ENCODE results near the gene SHC4. TPM values are rescaled to one million over a fixed set of nuclear protein-coding genes. Genes with fewer than 3 reads are reported as not detected.
A peak's percentile ranks its signal among the peaks of the same experiment; 100 is the strongest.
"Not testable (repeated sequence)": the region's sequence is repeated elsewhere in the genome, so short reads cannot be mapped to it uniquely, and the experiment has no call there.

SHC4 gene
- total RNA-seq, 2 experiments from 2014 or later = 3.7 to 4.1 TPM

GRCh38 chr15:48866141-48866563 is 97.6 kb downstream of the SHC4 start:
- Mint-ChIP-seq H3K4me1 (peaks cover 7% of the 10 kb centered on the region), H3K27me3 (peaks cover 18% of the 10 kb centered on the region), H3K36me3 (no peaks in the 10 kb centered on the region), H3K27ac (no peak overlapping the region), H3K4me3 (no peak overlapping the region), H3K9me3 (no peaks in the 10 kb centered on the region)
- DNase-seq = no peak

GRCh38 chr15:48865370-48866079 is 98.2 kb downstream of the SHC4 start:
- H3K9me3 Mint-ChIP-seq = no peaks in the 10 kb centered on the region
- peaks cover 7% of the 10 kb centered on the region for H3K4me1 Mint-ChIP-seq
- H3K36me3 Mint-ChIP-seq = no peaks in the 10 kb centered on the region
- H3K27ac Mint-ChIP-seq = no peak overlapping the region
- no peak overlapping the region for H3K4me3 Mint-ChIP-seq
- DNase-seq = no peak
- peaks cover 12% of the 10 kb centered on the region for H3K27me3 Mint-ChIP-seq

DNA sequence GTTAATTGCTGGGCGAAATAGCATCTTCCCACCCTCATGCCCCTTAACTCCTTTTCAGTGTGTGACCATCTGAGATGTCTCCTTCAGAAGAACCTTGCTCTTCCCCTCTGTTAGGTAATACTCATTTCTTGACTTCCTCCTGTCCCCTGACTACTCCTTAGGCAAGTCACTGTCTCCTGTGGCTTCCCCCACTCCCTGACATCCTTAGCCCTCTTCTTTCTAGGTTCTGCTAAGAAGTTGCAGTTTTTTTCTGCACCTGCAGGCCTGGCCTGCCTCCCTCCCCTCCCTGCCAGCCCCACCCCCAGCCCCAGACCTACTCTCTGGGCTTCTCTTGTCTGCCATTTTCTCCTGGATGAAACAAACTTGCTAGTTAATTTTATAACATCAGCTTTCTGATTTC is 101.0 kb downstream of the SHC4 start:
- no peaks in the 10 kb centered on the region for H3K9me3 Mint-ChIP-seq
- peaks cover 11% of the 10 kb centered on the region for H3K4me1 Mint-ChIP-seq
- H3K4me3 Mint-ChIP-seq = no peak overlapping the region
- H3K36me3 Mint-ChIP-seq = no peaks in the 10 kb centered on the region
- peak; percentile 11 for DNase-seq
- H3K27me3 Mint-ChIP-seq = peaks cover 5% of the 10 kb centered on the region
- H3K27ac Mint-ChIP-seq = peak overlapping the region; percentile 63

- H3K36me3 Mint-ChIP-seq = no peaks in the 10 kb centered on the region
- H3K9me3 Mint-ChIP-seq = no peaks in the 10 kb centered on the region
- peak; percentile 26 for DNase-seq
- H3K27ac Mint-ChIP-seq = no peak overlapping the region
- H3K4me1 Mint-ChIP-seq = peaks cover 11% of the 10 kb centered on the region
- peaks cover 4% of the 10 kb centered on the region for H3K27me3 Mint-ChIP-seq
- H3K4me3 Mint-ChIP-seq = no peak overlapping the region
Measured at GRCh38 chr15:48861813-48862431, 101.8 kb downstream of the SHC4 start.

DNA sequence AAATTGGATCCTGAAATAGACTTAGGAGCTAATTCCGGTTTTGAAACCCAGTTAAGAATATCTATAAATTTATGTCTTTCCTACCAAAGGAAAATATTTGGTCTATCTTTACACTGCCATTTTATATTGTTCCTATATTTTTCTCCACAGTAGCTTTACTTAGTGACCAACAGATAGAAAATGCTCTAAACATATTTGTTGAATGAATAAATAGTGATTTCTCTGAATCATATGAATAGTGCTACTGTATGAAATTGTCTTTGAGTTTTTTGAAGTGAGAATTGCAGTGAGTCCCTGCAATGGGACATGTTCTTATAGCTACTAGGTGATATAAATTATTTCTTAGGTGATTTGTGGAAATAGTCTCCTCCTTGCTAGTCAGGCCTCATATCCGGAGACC is 104.3 kb downstream of the SHC4 start:
- Mint-ChIP-seq H3K9me3 (no peaks in the 10 kb centered on the region), H3K4me1 (peaks cover 11% of the 10 kb centered on the region), H3K27me3 (no peaks in the 10 kb centered on the region), H3K27ac (no peak overlapping the region), H3K4me3 (no peak overlapping the region), H3K36me3 (no peaks in the 10 kb centered on the region)
- DNase-seq = no peak

- Mint-ChIP-seq H3K27me3 (peaks cover 7% of the 10 kb centered on the region), H3K9me3 (no peaks in the 10 kb centered on the region), H3K27ac (no peak overlapping the region), H3K4me1 (peaks cover 11% of the 10 kb centered on the region), H3K36me3 (no peaks in the 10 kb centered on the region), H3K4me3 (no peak overlapping the region)
- DNase-seq = no peak
Measured at GRCh38 chr15:48858401-48858800, 105.3 kb downstream of the SHC4 start.

GRCh38 chr15:48856942-48857341 is 106.8 kb downstream of the SHC4 start:
- Mint-ChIP-seq H3K27me3 (peaks cover 7% of the 10 kb centered on the region), H3K4me3 (no peak overlapping the region), H3K36me3 (no peaks in the 10 kb centered on the region), H3K4me1 (peaks cover 4% of the 10 kb centered on the region), H3K27ac (no peak overlapping the region), H3K9me3 (no peaks in the 10 kb centered on the region)
- no peak for DNase-seq

- H3K27ac Mint-ChIP-seq = no peak overlapping the region
- no peak for DNase-seq
- no peak overlapping the region for H3K4me3 Mint-ChIP-seq
- peaks cover 7% of the 10 kb centered on the region for H3K27me3 Mint-ChIP-seq
- H3K9me3 Mint-ChIP-seq = no peaks in the 10 kb centered on the region
- peaks cover 4% of the 10 kb centered on the region for H3K4me1 Mint-ChIP-seq
- no peaks in the 10 kb centered on the region for H3K36me3 Mint-ChIP-seq
Measured at GRCh38 chr15:48855501-48856440, 107.9 kb downstream of the SHC4 start.

GRCh38 chr15:48854434-48854833 is 109.3 kb downstream of the SHC4 start:
- not testable (repeated sequence) for H3K4me1 Mint-ChIP-seq, H3K4me3 Mint-ChIP-seq, H3K9me3 Mint-ChIP-seq, H3K36me3 Mint-ChIP-seq, H3K27me3 Mint-ChIP-seq, H3K27ac Mint-ChIP-seq, DNase-seq

DNA sequence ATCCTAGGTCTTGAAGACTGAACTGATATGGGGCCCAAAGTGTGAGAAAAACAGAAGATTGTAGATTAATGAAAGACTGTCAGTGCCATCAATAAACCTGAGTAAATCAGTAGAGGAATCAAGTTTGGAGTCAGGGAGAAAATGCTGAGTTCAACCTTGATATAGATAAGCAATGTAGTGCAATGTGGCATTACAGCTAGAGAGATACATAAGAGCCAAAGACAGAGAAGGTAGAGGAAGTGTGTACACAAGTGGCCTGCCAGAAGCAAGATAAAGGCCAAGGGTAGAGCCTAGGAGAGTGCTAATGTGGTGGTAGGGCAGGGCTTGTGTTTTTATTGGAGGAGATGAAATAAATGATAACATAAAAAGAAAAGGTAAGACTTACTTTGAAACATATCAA is 111.8 kb downstream of the SHC4 start:
- Mint-ChIP-seq H3K4me1 (no peaks in the 10 kb centered on the region), H3K9me3 (no peaks in the 10 kb centered on the region), H3K27ac (no peak overlapping the region), H3K27me3 (peaks cover 11% of the 10 kb centered on the region), H3K4me3 (no peak overlapping the region), H3K36me3 (no peaks in the 10 kb centered on the region)
- DNase-seq = no peak

DNA sequence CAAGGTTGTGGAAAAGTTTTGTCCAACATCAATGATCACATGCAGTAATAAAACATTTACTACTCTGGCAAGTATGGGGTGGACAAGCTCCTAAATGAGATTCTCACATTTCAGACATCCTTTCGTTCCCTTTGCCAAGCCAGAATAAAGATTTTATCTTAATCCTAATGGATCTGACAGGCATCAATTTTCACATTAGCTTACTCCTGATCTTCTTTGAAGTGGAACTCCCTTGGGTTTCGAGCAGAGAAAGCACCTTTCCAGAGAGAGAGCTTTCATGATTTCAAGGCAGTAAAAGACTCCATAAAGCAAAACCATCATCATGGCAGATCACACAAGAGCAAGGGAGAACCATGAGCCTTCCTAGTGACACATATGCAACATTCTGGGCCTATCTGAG is 113.1 kb downstream of the SHC4 start:
- Mint-ChIP-seq H3K27me3 (peaks cover 11% of the 10 kb centered on the region), H3K4me1 (no peaks in the 10 kb centered on the region), H3K27ac (no peak overlapping the region), H3K36me3 (no peaks in the 10 kb centered on the region), H3K4me3 (no peak overlapping the region), H3K9me3 (no peaks in the 10 kb centered on the region)
- DNase-seq = no peak

GRCh38 chr15:48845123-48845522 is 118.6 kb downstream of the SHC4 start:
- H3K4me3 Mint-ChIP-seq = no peak overlapping the region
- no peak overlapping the region for H3K27ac Mint-ChIP-seq

DNA sequence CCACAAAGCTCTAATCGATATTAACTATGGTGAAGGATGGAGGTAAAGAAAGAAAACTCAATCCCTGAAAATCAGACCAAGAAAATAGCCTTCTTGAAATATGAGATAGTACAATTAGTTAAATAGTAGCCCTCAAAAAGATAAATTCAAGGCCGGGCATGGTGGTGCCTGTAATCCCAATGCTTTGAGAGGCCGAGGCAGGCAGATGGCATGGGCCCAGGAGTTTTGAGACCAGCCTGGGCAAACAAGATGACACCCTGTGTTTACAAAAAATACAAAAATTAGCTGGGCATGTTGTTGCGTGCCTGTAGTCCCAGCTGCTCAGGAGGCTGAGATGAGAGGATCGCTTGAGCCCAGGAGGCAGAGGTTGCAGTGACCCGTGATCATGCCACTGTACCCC is 121.2 kb downstream of the SHC4 start:
- no peak for DNase-seq
- Mint-ChIP-seq H3K27me3 (no peaks in the 10 kb centered on the region), H3K9me3 (peaks cover 2% of the 10 kb centered on the region), H3K27ac (no peak overlapping the region), H3K4me1 (no peaks in the 10 kb centered on the region), H3K36me3 (peaks cover 1% of the 10 kb centered on the region), H3K4me3 (no peak overlapping the region)

More at GRCh38 chr15:48845123-48845522, 118.6 kb downstream of the SHC4 start:
- H3K36me3 Mint-ChIP-seq = peaks cover 1% of the 10 kb centered on the region
- H3K27me3 Mint-ChIP-seq = peaks cover 4% of the 10 kb centered on the region
- DNase-seq = no peak
- peaks cover 2% of the 10 kb centered on the region for H3K9me3 Mint-ChIP-seq
- H3K4me1 Mint-ChIP-seq = no peaks in the 10 kb centered on the region

DNA sequence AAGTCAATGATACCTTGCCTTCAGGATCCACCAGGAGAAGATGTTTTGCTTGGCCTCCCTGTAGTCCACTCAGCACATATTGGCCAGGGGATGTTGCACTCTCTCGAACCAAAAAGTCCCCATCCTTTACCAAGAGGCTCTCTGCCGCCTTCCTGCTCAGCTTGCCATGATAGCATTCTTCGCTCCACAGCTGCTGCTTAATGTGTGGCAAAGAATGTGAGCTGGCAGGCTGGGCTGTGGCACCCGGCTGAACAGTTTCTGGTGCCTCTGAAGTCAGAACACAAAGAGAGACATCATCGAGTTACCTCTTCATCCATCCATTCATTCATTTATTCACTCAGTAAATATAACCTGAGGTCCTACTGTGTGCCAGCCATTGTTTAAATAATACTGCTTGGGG is 129.0 kb downstream of the SHC4 start:
- Mint-ChIP-seq H3K36me3 (peaks cover 6% of the 10 kb centered on the region), H3K27ac (no peak overlapping the region), H3K27me3 (peaks cover 7% of the 10 kb centered on the region), H3K9me3 (peaks cover 14% of the 10 kb centered on the region), H3K4me3 (no peak overlapping the region), H3K4me1 (no peaks in the 10 kb centered on the region)
- no peak for DNase-seq

- Mint-ChIP-seq H3K36me3 (peaks cover 6% of the 10 kb centered on the region), H3K4me1 (no peaks in the 10 kb centered on the region), H3K27me3 (peaks cover 7% of the 10 kb centered on the region), H3K27ac (no peak overlapping the region), H3K4me3 (no peak overlapping the region), H3K9me3 (peaks cover 14% of the 10 kb centered on the region)
- no peak for DNase-seq
Measured at GRCh38 chr15:48833526-48834239, 130.0 kb downstream of the SHC4 start.
